HCT116 (cell line): Measurements from ENCODE around the gene TOPAZ1. TPM values are rescaled to one million over a fixed set of nuclear protein-coding genes. Genes with fewer than 3 reads are reported as not detected.

Experiments
- ATAC-seq: fragments of 200-7000 bp; cut with Tn5 transposase; 2 replicates; pipeline ENCODE4 v1.9.1; 2020; ENCODE audit warnings: mild to moderate bottlenecking, moderate library complexity
- BruUV-seq: library from RNA; stranded (reverse); fragments of 400-500 nt; replicated peaks from 2 replicates; lab custom pipeline; 2021; lab: Mats Ljungman, UMichigan
- CTCF ChIA-PET: fragments of 300-600 bp; sonication (Branson Sonifier 250); formaldehyde crosslinking; loops from one replicate; lab custom pipeline; 2021; ENCODE audit warnings: antibody characterized with exemption; lab: Charles Lee
- POLR2A ChIA-PET: fragments of 300-600, 350-600 bp; sonication (Branson Sonifier 250); formaldehyde crosslinking; loops from one replicate; lab custom pipeline; 2021; ENCODE audit warnings: antibody characterized with exemption; lab: Charles Lee
- RAD21 ChIA-PET, 2 experiments: fragments of 300-600 bp; sonication (Branson Sonifier 250); formaldehyde crosslinking; loops; one replicate each; lab custom pipeline; 2023; ENCODE audit warnings: low total read pairs in 2 of 2; ENCODE audit not compliant: uncharacterized antibody in 2 of 2, unreplicated experiment in 2 of 2, low non-redundant PET in 1 of 2; lab: Charles Lee
- DNase-seq: peaks from one replicate; pipeline ENCODE4 v3.0.0-alpha.2; 2010; ENCODE audit warnings: low read depth, low spot score
- H2AFZ ChIP-seq: fragments of 200-600 bp; shearing (Covaris generic), sonication (generic); 2 replicates; pipeline ENCODE4 v1.6.1; 2017; ENCODE audit warnings: low read depth, mixed run types, mixed read lengths, antibody characterized with exemption, low read length; ENCODE audit not compliant: poor library complexity, severe bottlenecking
- H3K27ac ChIP-seq: 2 replicates; pipeline ENCODE4 v1.5.1; 2012; ENCODE audit warnings: low read depth, low read length
- H3K27me3 ChIP-seq: fragments of 200-600 bp; sonication (generic); 2 replicates; pipeline ENCODE4 v1.6.1; 2016; ENCODE audit warnings: mixed run types, low read length, mixed read lengths; ENCODE audit not compliant: insufficient read depth
- H3K36me3 ChIP-seq, 2 experiments: fragments of 200-500 bp in 1 of 2; fragments of 200-600 bp in 1 of 2; sonication (Bioruptor generic) in 1 of 2; sonication (generic) in 1 of 2; 2 replicates each; pipeline versions ENCODE4 v1.5.1 to v1.6.1; 2014 to 2016; ENCODE audit warnings: low read length in 2 of 2, inconsistent platforms in 1 of 2, mixed read lengths in 1 of 2, mixed run types in 1 of 2; ENCODE audit not compliant: insufficient read depth in 2 of 2, control insufficient read depth in 1 of 2
- H3K4me1 ChIP-seq, 2 experiments: fragments of 200-600 bp in 1 of 2; sonication (generic) in 1 of 2; 2 replicates each; pipeline versions ENCODE4 v1.5.1 to v1.6.1; 2012 to 2017; ENCODE audit warnings: low read length in 2 of 2, inconsistent platforms in 1 of 2, mild to moderate bottlenecking in 1 of 2, mixed read lengths in 1 of 2, mixed run types in 1 of 2, moderate library complexity in 1 of 2; ENCODE audit not compliant: insufficient read depth in 2 of 2, control insufficient read depth in 1 of 2
- H3K4me2 ChIP-seq: fragments of 200-600 bp; sonication (generic); 2 replicates; pipeline ENCODE4 v1.6.1; 2017; ENCODE audit warnings: mixed run types, low read length, mixed read lengths
- H3K4me3 ChIP-seq, 2 experiments: fragments of 200-600 bp in 1 of 2; sonication (generic) in 1 of 2; replicated peaks in 1 of 2; 2 replicates each; pipeline ENCODE4 v1.5.1; 2011 to 2016; ENCODE audit warnings: low read length in 2 of 2, control low read depth in 1 of 2, low read depth in 1 of 2, mild to moderate bottlenecking in 1 of 2, mixed read lengths in 1 of 2, mixed run types in 1 of 2
- H3K79me2 ChIP-seq: fragments of 200-600 bp; sonication (generic); 2 replicates; pipeline ENCODE4 v1.6.1; 2017; ENCODE audit warnings: mild to moderate bottlenecking, mixed run types, low read length, moderate library complexity, mixed read lengths; ENCODE audit not compliant: insufficient read depth
- H3K9ac ChIP-seq: fragments of 200-600 bp; sonication (generic); 2 replicates; pipeline ENCODE4 v1.6.1; 2016; ENCODE audit warnings: low read length, mixed read lengths
- H3K9me2 ChIP-seq: fragments of 200-600 bp; sonication (generic), shearing (Covaris generic); 2 replicates; pipeline ENCODE4 v1.6.1; 2017; ENCODE audit warnings: mixed run types, mild to moderate bottlenecking, moderate library complexity; ENCODE audit not compliant: insufficient read depth
- H3K9me3 ChIP-seq, 2 experiments: fragments of 200-500 bp in 1 of 2; fragments of 200-600 bp in 1 of 2; sonication (Bioruptor generic) in 1 of 2; sonication (generic) in 1 of 2; 2 replicates each; pipeline ENCODE4 v1.6.1; 2014 to 2017; ENCODE audit warnings: low read length in 2 of 2, mixed read lengths in 2 of 2, inconsistent platforms in 1 of 2, low read depth in 1 of 2, mild to moderate bottlenecking in 1 of 2, mixed run types in 1 of 2, moderate library complexity in 1 of 2; ENCODE audit not compliant: control insufficient read depth in 1 of 2, insufficient read depth in 1 of 2
- H4K20me1 ChIP-seq: fragments of 200-600 bp; sonication (generic), shearing (Covaris generic); 2 replicates; pipeline ENCODE4 v1.6.1; 2017; ENCODE audit warnings: mixed run types, mild to moderate bottlenecking, moderate library complexity; ENCODE audit not compliant: insufficient read depth
- ATF3 ChIP-seq: IDR thresholded peaks from 2 replicates; pipeline ENCODE4 v1.6.1; 2012
- CTCF ChIP-seq, 3 experiments: fragments of 200-600 bp in 1 of 3; sonication (generic) in 1 of 3; IDR thresholded peaks in 2 of 3; conservative IDR thresholded peaks in 1 of 3; 2 replicates each; pipeline ENCODE4 v1.5.1; 2012 to 2017; ENCODE audit warnings: low read depth in 2 of 3, low read length in 2 of 3, antibody characterized with exemption in 1 of 3, borderline replicate concordance in 1 of 3, control low read depth in 1 of 3, mild to moderate bottlenecking in 1 of 3, mixed read lengths in 1 of 3, mixed run types in 1 of 3, moderate library complexity in 1 of 3; ENCODE audit not compliant: insufficient read depth in 1 of 3
- EZH2 ChIP-seq: fragments of 200-600 bp; sonication (generic); IDR thresholded peaks from 2 replicates; pipeline ENCODE4 v1.6.1; 2017; ENCODE audit warnings: antibody characterized with exemption, mixed run types
- FOSL1 ChIP-seq: IDR thresholded peaks from 2 replicates; pipeline ENCODE4 v1.6.1; 2012; ENCODE audit warnings: low read depth
- POLR2A ChIP-seq: IDR thresholded peaks from 2 replicates; pipeline ENCODE4 v1.7.0; 2011; ENCODE audit warnings: borderline replicate concordance; ENCODE audit not compliant: insufficient read depth, insufficient read length; ENCODE audit errors: extremely low read depth
- REST ChIP-seq: IDR thresholded peaks from 2 replicates; pipeline ENCODE4 v1.6.1; 2012; ENCODE audit warnings: low read depth
- SP1 ChIP-seq: IDR thresholded peaks from 2 replicates; pipeline ENCODE4 v1.6.1; 2012; ENCODE audit warnings: low read depth
- TCF7L2 ChIP-seq: IDR thresholded peaks from 2 replicates; pipeline ENCODE4 v1.7.0; 2011; ENCODE audit warnings: borderline replicate concordance, inconsistent platforms; ENCODE audit not compliant: insufficient read depth, insufficient read length; ENCODE audit errors: extremely low read depth
- YY1 ChIP-seq: IDR thresholded peaks from 2 replicates; pipeline ENCODE4 v1.6.1; 2011; ENCODE audit warnings: low read length, low read depth, moderate library complexity, mild to moderate bottlenecking; ENCODE audit not compliant: insufficient replicate concordance; ENCODE audit errors: extremely low read depth
- intact Hi-C: fragments of 100-400 bp; cut with micrococcal nuclease; formaldehyde crosslinking; loops from 2 replicates; pipeline ENCODE4 v1.10.0; 2022
- total RNA-seq: library from RNA; stranded (reverse); gene quantifications from one replicate; pipeline ENCODE4 v1.2.1, GENCODE V29; 2021; ENCODE audit not compliant: unreplicated experiment
- TF ChIP-seq, protein P1 (sequence below): IDR thresholded peaks from 2 replicates; pipeline ENCODE4 v1.6.1; 2011; ENCODE audit warnings: mild to moderate bottlenecking, low read length, moderate library complexity; ENCODE audit not compliant: insufficient replicate concordance; ENCODE audit errors: extremely low read depth

Gene TOPAZ1
- total RNA-seq, 1 experiment from 2014 or later = not detected

DNA sequence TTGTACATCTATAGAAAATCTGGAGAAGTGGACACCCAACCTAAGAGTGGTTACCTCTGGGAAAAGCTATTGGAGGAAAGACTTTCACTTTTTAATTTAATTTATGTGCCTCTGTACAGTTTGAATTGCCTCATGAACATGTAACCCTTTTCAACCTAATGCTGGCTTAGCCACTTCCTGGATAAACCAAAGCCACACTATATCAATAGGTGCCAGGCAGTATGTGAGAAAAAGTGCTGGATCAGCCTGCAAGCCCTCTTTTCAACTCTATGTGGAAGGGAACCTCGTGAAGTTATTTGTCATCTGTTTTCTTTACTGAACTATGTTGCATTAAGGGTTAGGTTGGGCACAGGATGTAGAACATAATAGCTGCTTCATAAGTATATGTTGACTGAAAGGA lies 9.3 kb upstream of the TOPAZ1 start:
- H3K27me3 ChIP-seq = no peaks in the 10 kb centered on the region
- no peak overlapping the region for H2AFZ ChIP-seq
- CTCF ChIA-PET = no interaction called here
- H4K20me1 ChIP-seq = no peaks in the 10 kb centered on the region
- H3K4me1 ChIP-seq = peaks cover 2 to 11% of the 10 kb centered on the region in 2 experiments; a peak in 2 of 4 replicates
- no peak overlapping the region for H3K27ac ChIP-seq
- H3K9ac ChIP-seq = no peak overlapping the region
- H3K9me2 ChIP-seq = no peaks in the 10 kb centered on the region
- RAD21 ChIA-PET = no interaction called here
- H3K79me2 ChIP-seq = no peaks in the 10 kb centered on the region
- DNase-seq = no peak
- no peak overlapping the region for H3K4me2 ChIP-seq
- BruUV-seq = no TSS peak
- no peak overlapping the region for H3K4me3 ChIP-seq
- no peaks in the 10 kb centered on the region for H3K36me3 ChIP-seq
- ATAC-seq = no peak
- intact Hi-C loops = no loop called here
- POLR2A ChIA-PET = no interaction called here
- H3K9me3 ChIP-seq = no peaks in the 10 kb centered on the region
- no peak for TF ChIP-seq FOSL1
- TF ChIP-seq SP1 = no peak
- no peak for TF ChIP-seq TCF7L2

- H2AFZ ChIP-seq = no peak overlapping the region
- H3K4me3 ChIP-seq = no peak overlapping the region
- H3K4me1 ChIP-seq = peaks cover 2 to 11% of the 10 kb centered on the region in 2 experiments; a peak in 2 of 4 replicates
- CTCF ChIA-PET = interaction anchor here (0.6 to 1.5 kb wide), 5 partner anchors 10 to 356 kb away, joined by 3 to 4 read pairs (median 3); no protein-coding TSS in a partner anchor
- H3K4me2 ChIP-seq = no peak overlapping the region
- no peak overlapping the region for H3K27ac ChIP-seq
- no peak overlapping the region for H3K9ac ChIP-seq
- H3K27me3 ChIP-seq = no peaks in the 10 kb centered on the region
- RAD21 ChIA-PET = no interaction called here
- H3K36me3 ChIP-seq = no peaks in the 10 kb centered on the region
- no peaks in the 10 kb centered on the region for H3K9me2 ChIP-seq
- intact Hi-C loops = no loop called here
- H3K9me3 ChIP-seq = no peaks in the 10 kb centered on the region
- ATAC-seq (no peak), DNase-seq (no peak)
- BruUV-seq = no TSS peak
- no peaks in the 10 kb centered on the region for H3K79me2 ChIP-seq
- H4K20me1 ChIP-seq = no peaks in the 10 kb centered on the region
- POLR2A ChIA-PET = interaction anchor here (0.6 kb wide), 1 partner anchor 26 kb away, joined by 3 read pairs; no protein-coding TSS in a partner anchor
- TF ChIP-seq CTCF (IDR thresholded peaks at IDR 0.05 in 2 of 3, conservative IDR thresholded peaks at IDR 0.05 in 1 of 3; ENCODE audit: borderline replicate concordance in 1 of 3, insufficient read depth in 1 of 3, low read depth in 2 of 3, low read length in 2 of 3) (no peak), REST (no peak), EZH2 (no peak), YY1 (no peak), ATF3 (no peak), POLR2A (no peak)
- TF ChIP-seq, protein P1, sequence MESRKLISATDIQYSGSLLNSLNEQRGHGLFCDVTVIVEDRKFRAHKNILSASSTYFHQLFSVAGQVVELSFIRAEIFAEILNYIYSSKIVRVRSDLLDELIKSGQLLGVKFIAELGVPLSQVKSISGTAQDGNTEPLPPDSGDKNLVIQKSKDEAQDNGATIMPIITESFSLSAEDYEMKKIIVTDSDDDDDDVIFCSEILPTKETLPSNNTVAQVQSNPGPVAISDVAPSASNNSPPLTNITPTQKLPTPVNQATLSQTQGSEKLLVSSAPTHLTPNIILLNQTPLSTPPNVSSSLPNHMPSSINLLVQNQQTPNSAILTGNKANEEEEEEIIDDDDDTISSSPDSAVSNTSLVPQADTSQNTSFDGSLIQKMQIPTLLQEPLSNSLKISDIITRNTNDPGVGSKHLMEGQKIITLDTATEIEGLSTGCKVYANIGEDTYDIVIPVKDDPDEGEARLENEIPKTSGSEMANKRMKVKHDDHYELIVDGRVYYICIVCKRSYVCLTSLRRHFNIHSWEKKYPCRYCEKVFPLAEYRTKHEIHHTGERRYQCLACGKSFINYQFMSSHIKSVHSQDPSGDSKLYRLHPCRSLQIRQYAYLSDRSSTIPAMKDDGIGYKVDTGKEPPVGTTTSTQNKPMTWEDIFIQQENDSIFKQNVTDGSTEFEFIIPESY = no peak
These were observed 6.9 kb upstream of the TOPAZ1 start for GRCh38 chr3:44234648-44235268.
